Colonic mucosa (tissue), 4 donors: Measurements from ENCODE around the gene ERAL1. TPM values are rescaled to one million over a fixed set of nuclear protein-coding genes. Genes with fewer than 3 reads are reported as not detected.

ENCODE experiments used
- DNase-seq: peaks from one replicate; pipeline ENCODE4 v3.0.0-alpha.2; 2020
- H3K27ac ChIP-seq: fragments of 200-600 bp; one replicate; pipeline ENCODE4 v1.8.0; 2021
- H3K27me3 ChIP-seq: fragments of 200-600 bp; one replicate; pipeline ENCODE4 v1.8.0; 2021
- H3K36me3 ChIP-seq: fragments of 200-600 bp; one replicate; pipeline ENCODE4 v1.8.0; 2021
- H3K4me1 ChIP-seq: fragments of 200-600 bp; one replicate; pipeline ENCODE4 v1.8.0; 2021; ENCODE audit warnings: mild to moderate bottlenecking
- H3K4me3 ChIP-seq: fragments of 200-600 bp; one replicate; pipeline ENCODE4 v1.8.0; 2021
- H3K9ac ChIP-seq, 2 donors: one replicate each; pipeline ENCODE4 v1.7.0; 2013; ENCODE audit warnings: control low read depth in 2 of 2, low read depth in 2 of 2, low read length in 2 of 2
- H3K9me3 ChIP-seq: fragments of 200-600 bp; one replicate; pipeline ENCODE4 v1.8.0; 2021
- intact Hi-C: fragments of 100-400 bp; cut with DNase I; formaldehyde crosslinking; loops from one replicate; pipeline ENCODE4 v1.14.1; 2022
- total RNA-seq, 2 donors: library from RNA; stranded (reverse); fragmentation: NEBNext Ultra II Directional in 1 of 2; extraction: Animal tissue kit (Norgen Biotek cat#: 25700) in 1 of 2; gene quantifications; one replicate each; pipeline ENCODE4 v1.2.1, GENCODE V29; 2021
- TF ChIP-seq, protein P1 (sequence below): fragments of 200-600 bp; IDR thresholded peaks from one replicate; pipeline ENCODE4 v1.8.0; 2022; ENCODE audit warnings: antibody characterized with exemption, mild to moderate bottlenecking
- donor health status: healthy.
- donor health status: DM: no; HTN: no; CAD: no.
- donor health status: DM: no; HTN: no; CAD: no.

ERAL1 gene
- total RNA-seq, 2 donors from 2014 or later = 34.7 to 72.0 TPM

GRCh38 chr17:28896491-28896883 lies 41.7 kb downstream of the ERAL1 start:
- no peak for DNase-seq
- TF ChIP-seq, protein P1, sequence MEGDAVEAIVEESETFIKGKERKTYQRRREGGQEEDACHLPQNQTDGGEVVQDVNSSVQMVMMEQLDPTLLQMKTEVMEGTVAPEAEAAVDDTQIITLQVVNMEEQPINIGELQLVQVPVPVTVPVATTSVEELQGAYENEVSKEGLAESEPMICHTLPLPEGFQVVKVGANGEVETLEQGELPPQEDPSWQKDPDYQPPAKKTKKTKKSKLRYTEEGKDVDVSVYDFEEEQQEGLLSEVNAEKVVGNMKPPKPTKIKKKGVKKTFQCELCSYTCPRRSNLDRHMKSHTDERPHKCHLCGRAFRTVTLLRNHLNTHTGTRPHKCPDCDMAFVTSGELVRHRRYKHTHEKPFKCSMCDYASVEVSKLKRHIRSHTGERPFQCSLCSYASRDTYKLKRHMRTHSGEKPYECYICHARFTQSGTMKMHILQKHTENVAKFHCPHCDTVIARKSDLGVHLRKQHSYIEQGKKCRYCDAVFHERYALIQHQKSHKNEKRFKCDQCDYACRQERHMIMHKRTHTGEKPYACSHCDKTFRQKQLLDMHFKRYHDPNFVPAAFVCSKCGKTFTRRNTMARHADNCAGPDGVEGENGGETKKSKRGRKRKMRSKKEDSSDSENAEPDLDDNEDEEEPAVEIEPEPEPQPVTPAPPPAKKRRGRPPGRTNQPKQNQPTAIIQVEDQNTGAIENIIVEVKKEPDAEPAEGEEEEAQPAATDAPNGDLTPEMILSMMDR = no peak
- H3K4me1 ChIP-seq = peaks cover 20% of the 10 kb centered on the region
- H3K9ac ChIP-seq = peak overlapping the region; percentile 92 to 97
- H3K4me3 ChIP-seq = peak overlapping the region; percentile 92
- H3K27me3 ChIP-seq = no peaks in the 10 kb centered on the region
- H3K9me3 ChIP-seq = no peaks in the 10 kb centered on the region
- H3K27ac ChIP-seq = peak overlapping the region; percentile 89
- no peaks in the 10 kb centered on the region for H3K36me3 ChIP-seq
- intact Hi-C loops = no loop called here

DNA sequence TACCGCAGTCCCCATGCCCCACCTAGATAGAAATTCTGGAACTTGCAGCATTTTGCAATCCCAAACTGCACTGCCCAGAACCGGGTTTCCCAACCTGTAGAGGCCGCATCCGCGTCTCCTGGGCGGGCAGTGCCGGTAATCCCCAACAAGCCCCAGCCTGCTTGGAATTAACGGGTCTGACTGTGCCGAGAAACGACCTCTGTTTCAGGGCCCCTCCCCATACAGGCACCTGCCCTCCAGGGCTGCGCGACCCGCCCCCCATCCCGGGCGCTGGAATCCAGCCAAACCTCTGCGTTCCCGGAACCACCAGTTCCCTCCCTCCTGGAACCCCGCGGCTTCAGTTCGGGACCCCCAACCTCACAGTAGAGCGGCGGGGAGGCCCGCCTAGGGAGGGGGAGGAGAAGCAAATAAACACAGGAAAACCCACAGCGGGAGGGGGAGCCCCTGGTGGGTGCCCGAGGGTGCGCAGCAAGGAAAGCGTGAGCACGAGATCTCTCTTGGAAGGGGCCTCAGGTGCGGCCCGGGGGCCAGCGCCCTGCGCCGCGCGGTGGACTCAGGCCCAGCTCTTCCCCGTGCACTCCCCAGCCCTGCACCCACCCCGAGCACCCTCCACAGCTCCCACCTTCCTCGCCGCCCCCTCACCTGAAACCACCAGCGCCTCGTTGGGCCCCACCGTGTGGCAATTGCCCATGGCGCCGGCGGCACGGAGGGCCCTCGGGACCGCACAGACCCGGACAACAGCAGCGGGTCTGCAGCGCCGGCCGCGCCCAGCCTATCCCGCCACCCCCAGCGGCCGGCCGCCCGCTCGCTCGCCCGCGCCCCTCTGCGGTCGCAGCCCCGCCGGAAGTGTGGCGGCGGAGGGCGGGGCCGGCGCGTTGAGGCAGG lies 42.3 kb downstream of the ERAL1 start, which contains the start of gene FLOT2:
Gene FLOT2, minus strand, starts transcription at position 850 of the 885 bp plus-strand sequence. Its CDS starts 159 bp downstream, at position 691.
- Histone ChIP-seq H3K4me1 (peaks cover 20% of the 10 kb centered on the region), H3K4me3 (peak within 1 kb of the TSS; percentile 92), H3K9ac (peak within 1 kb of the TSS; percentile 92 to 97), H3K27me3 (no peaks in the 10 kb centered on the region), H3K27ac (peak within 1 kb of the TSS; percentile 89), H3K9me3 (no peaks in the 10 kb centered on the region), H3K36me3 (no peaks in the 10 kb centered on the region)
- peak; percentile 73 for DNase-seq
- TF ChIP-seq, protein P1 = no peak
- intact Hi-C loops = no loop called here

- no peak for DNase-seq
- Histone ChIP-seq H3K9me3 (no peaks in the 10 kb centered on the region), H3K27me3 (no peaks in the 10 kb centered on the region), H3K36me3 (no peaks in the 10 kb centered on the region), H3K4me3 (peak overlapping the region; percentile 92), H3K27ac (peak overlapping the region; percentile 89), H3K9ac (peak overlapping the region; percentile 92 to 97), H3K4me1 (peaks cover 19% of the 10 kb centered on the region)
- TF ChIP-seq, protein P1 = no peak
- intact Hi-C loops = no loop called here
Observed at GRCh38 chr17:28897769-28898526, 43.1 kb downstream of the ERAL1 start.

- no peaks in the 10 kb centered on the region for H3K36me3 ChIP-seq
- H3K9me3 ChIP-seq = no peaks in the 10 kb centered on the region
- peaks cover 16% of the 10 kb centered on the region for H3K4me1 ChIP-seq
- intact Hi-C loops = no loop called here
- TF ChIP-seq, protein P1 = no peak
- no peaks in the 10 kb centered on the region for H3K27me3 ChIP-seq
- no peak for DNase-seq
- no peak overlapping the region for H3K27ac ChIP-seq
- no peak overlapping the region for H3K4me3 ChIP-seq
- peak overlapping the region in 1 of 2 donors; percentile 97 for H3K9ac ChIP-seq
Observed at GRCh38 chr17:28898527-28898955, 43.7 kb downstream of the ERAL1 start.

DNA sequence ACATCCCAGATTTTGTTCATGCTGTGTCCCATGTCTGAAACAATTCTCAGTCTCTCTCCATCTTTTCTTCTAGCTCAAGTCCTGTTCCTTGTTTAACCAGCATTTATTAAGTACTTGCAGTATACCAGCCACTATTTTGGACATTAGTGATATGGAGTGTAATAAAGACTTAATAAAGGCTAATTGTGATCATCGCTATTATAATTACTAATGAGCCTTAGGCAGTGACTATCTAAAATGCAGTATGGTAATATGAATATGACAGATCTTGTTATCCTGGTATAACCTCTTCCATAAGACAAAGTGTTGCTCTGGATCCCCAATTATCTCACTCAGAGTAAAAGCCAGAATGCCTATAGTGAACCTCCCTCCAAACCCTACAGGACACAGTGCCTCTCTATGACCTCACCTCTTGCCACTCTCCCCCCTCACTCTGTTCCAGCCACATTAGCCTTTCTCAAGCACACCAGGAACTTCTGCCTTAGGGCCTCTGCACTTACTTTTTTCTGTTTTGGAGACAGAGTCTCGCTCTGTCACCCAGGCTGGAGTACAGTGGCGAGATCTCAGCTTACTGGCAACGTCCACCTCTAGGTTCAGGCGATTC lies 44.5 kb downstream of the ERAL1 start:
- peak overlapping the region in 1 of 2 donors; percentile 6 for H3K9ac ChIP-seq
- no peak for DNase-seq
- peaks cover 12% of the 10 kb centered on the region for H3K4me1 ChIP-seq
- no peak overlapping the region for H3K4me3 ChIP-seq
- H3K36me3 ChIP-seq = no peaks in the 10 kb centered on the region
- no peaks in the 10 kb centered on the region for H3K9me3 ChIP-seq
- no peak overlapping the region for H3K27ac ChIP-seq
- intact Hi-C loops = no loop called here
- H3K27me3 ChIP-seq = no peaks in the 10 kb centered on the region
- TF ChIP-seq, protein P1 = no peak
